BLaER1 treated with 17β-estradiol and CSF1 and Interleukin-3, amounts not matched to agents 10 nM and 100 nM (cell line): ENCODE results near the gene ARHGEF17.

ENCODE experiments used
- H3K27ac ChIP-seq, 11 experiments: shearing (Covaris generic); formaldehyde crosslinking; 2 replicates each; pipeline ENCODE4 v1.8.1; 2022
- H3K27me3 ChIP-seq, 11 experiments: shearing (Covaris generic); formaldehyde crosslinking; 2 replicates each; pipeline ENCODE4 v1.8.1; 2022
- H3K36me3 ChIP-seq, 11 experiments: shearing (Covaris generic); formaldehyde crosslinking; 2 replicates each; pipeline ENCODE4 v1.8.1; 2022
- H3K4me1 ChIP-seq, 10 experiments: shearing (Covaris generic); formaldehyde crosslinking; 2 replicates each; pipeline ENCODE4 v1.8.1; 2022
- H3K4me2 ChIP-seq, 11 experiments: shearing (Covaris generic); formaldehyde crosslinking; 2 replicates each; pipeline ENCODE4 v1.8.1; 2022
- H3K4me3 ChIP-seq, 10 experiments: shearing (Covaris generic); formaldehyde crosslinking; 2 replicates each; pipeline ENCODE4 v1.8.1; 2022
- H3K9ac ChIP-seq, 11 experiments: shearing (Covaris generic); formaldehyde crosslinking; 2 replicates each; pipeline ENCODE4 v1.8.1; 2022
- H3K9me3 ChIP-seq, 11 experiments: shearing (Covaris generic); formaldehyde crosslinking; replicated peaks in 1 of 11; 2 replicates each; pipeline ENCODE4 v1.8.1; 2022
- H4K20me1 ChIP-seq, 11 experiments: shearing (Covaris generic); formaldehyde crosslinking; 2 replicates each; pipeline ENCODE4 v1.8.1; 2022
- Cebpa-rat ChIP-seq, 11 experiments: shearing (Covaris generic); IDR thresholded peaks; 2 replicates each; pipeline ENCODE4 v1.8.1; 2022

ARHGEF17 gene

GRCh38 chr11:73394416-73395296 is 86.6 kb downstream of the ARHGEF17 start:
- no peak overlapping the region for H3K4me3 ChIP-seq
- peaks cover 73 to 100% (median 92%) of the 10 kb centered on the region in 11 experiments for H3K36me3 ChIP-seq
- H3K27me3 ChIP-seq = no peaks in the 10 kb centered on the region
- H3K4me1 ChIP-seq = peaks cover 51 to 68% (median 57%) of the 10 kb centered on the region in 10 experiments
- 0 out of 22 replicates have a peak overlapping the region, but pooled peaks of 1 of the 11 experiments have one; percentile 10 for H3K27ac ChIP-seq
- H3K9ac ChIP-seq = peak overlapping the region in 3 of 11 experiments; percentile 23 to 25 (median 24); a peak in 2 of 22 replicates
- H3K4me2 ChIP-seq = no peak overlapping the region
- H3K9me3 ChIP-seq = no peaks in the 10 kb centered on the region
- H4K20me1 ChIP-seq = peaks cover 46 to 100% (median 95%) of the 10 kb centered on the region in 11 experiments
- TF ChIP-seq Cebpa-rat (IDR thresholded peaks at IDR 0.05) = no peak

- Histone ChIP-seq H3K27ac (no peak overlapping the region), H3K36me3 (peaks cover 70 to 98% (median 87%) of the 10 kb centered on the region in 11 experiments), H3K27me3 (no peaks in the 10 kb centered on the region), H3K9ac (peak overlapping the region in 5 of 11 experiments; percentile 11 to 48 (median 24); a peak in 3 of 22 replicates), H3K4me3 (no peak overlapping the region), H4K20me1 (peaks cover 37 to 100% (median 93%) of the 10 kb centered on the region in 11 experiments), H3K4me2 (no peak overlapping the region), H3K4me1 (peaks cover 42 to 62% (median 56%) of the 10 kb centered on the region in 10 experiments), H3K9me3 (no peaks in the 10 kb centered on the region)
- no peak for TF ChIP-seq Cebpa-rat (IDR thresholded peaks at IDR 0.05)
These were observed 87.5 kb downstream of the ARHGEF17 start for GRCh38 chr11:73395297-73396208.

- H3K4me1 ChIP-seq = peaks cover 34 to 54% (median 48%) of the 10 kb centered on the region in 10 experiments
- no peak overlapping the region for H3K27ac ChIP-seq
- no peaks in the 10 kb centered on the region for H3K9me3 ChIP-seq
- peak overlapping the region in 3 of 11 experiments; percentile 11 to 48 (median 25); a peak in 2 of 22 replicates for H3K9ac ChIP-seq
- H3K36me3 ChIP-seq = peaks cover 62 to 94% (median 82%) of the 10 kb centered on the region in 11 experiments
- H3K27me3 ChIP-seq = no peaks in the 10 kb centered on the region
- no peak overlapping the region for H3K4me2 ChIP-seq
- H4K20me1 ChIP-seq = peaks cover 28 to 97% (median 85%) of the 10 kb centered on the region in 11 experiments
- no peak for TF ChIP-seq Cebpa-rat (IDR thresholded peaks at IDR 0.05)
- H3K4me3 ChIP-seq = no peak overlapping the region
These were observed 88.3 kb downstream of the ARHGEF17 start for GRCh38 chr11:73396251-73396930.

GRCh38 chr11:73396985-73397384 is 88.9 kb downstream of the ARHGEF17 start:
- no peak for TF ChIP-seq Cebpa-rat (IDR thresholded peaks at IDR 0.05)
- H3K4me2 ChIP-seq = no peak overlapping the region
- H3K9ac ChIP-seq = peak overlapping the region in 1 of 11 experiments; percentile 48; a peak in 1 of 22 replicates
- H3K27me3 ChIP-seq = no peaks in the 10 kb centered on the region
- H4K20me1 ChIP-seq = peaks cover 26 to 97% (median 80%) of the 10 kb centered on the region in 11 experiments
- no peak overlapping the region for H3K4me3 ChIP-seq
- H3K9me3 ChIP-seq = no peaks in the 10 kb centered on the region
- H3K4me1 ChIP-seq = peaks cover 28 to 48% (median 42%) of the 10 kb centered on the region in 10 experiments
- peaks cover 64 to 94% (median 82%) of the 10 kb centered on the region in 11 experiments for H3K36me3 ChIP-seq
- no peak overlapping the region for H3K27ac ChIP-seq

GRCh38 chr11:73397468-73398131 is 89.5 kb downstream of the ARHGEF17 start:
- peak overlapping the region in 4 of 11 experiments; percentile 23 to 54 (median 35); a peak in 3 of 22 replicates for H3K9ac ChIP-seq
- no peak for TF ChIP-seq Cebpa-rat (IDR thresholded peaks at IDR 0.05)
- H3K27me3 ChIP-seq = no peaks in the 10 kb centered on the region
- H4K20me1 ChIP-seq = peaks cover 20 to 97% (median 76%) of the 10 kb centered on the region in 11 experiments
- H3K36me3 ChIP-seq = peaks cover 59 to 94% (median 79%) of the 10 kb centered on the region in 11 experiments
- no peak overlapping the region for H3K4me3 ChIP-seq
- H3K4me2 ChIP-seq = peak overlapping the region in 4 of 11 experiments; percentile 61 to 66 (median 63); a peak in 4 of 22 replicates
- no peaks in the 10 kb centered on the region for H3K9me3 ChIP-seq
- H3K27ac ChIP-seq = no peak overlapping the region
- peaks cover 23 to 42% (median 36%) of the 10 kb centered on the region in 10 experiments for H3K4me1 ChIP-seq

- H3K27me3 ChIP-seq = no peaks in the 10 kb centered on the region
- no peak for TF ChIP-seq Cebpa-rat (IDR thresholded peaks at IDR 0.05)
- H3K27ac ChIP-seq = no peak overlapping the region
- H3K4me1 ChIP-seq = peaks cover 23 to 38% (median 30%) of the 10 kb centered on the region in 10 experiments
- H3K4me2 ChIP-seq = peak overlapping the region in 9 of 11 experiments; percentile 33 to 66 (median 61); a peak in 12 of 22 replicates
- H3K9ac ChIP-seq = peak overlapping the region in 5 of 11 experiments; percentile 16 to 54 (median 33); a peak in 4 of 22 replicates
- no peak overlapping the region for H3K4me3 ChIP-seq
- peaks cover 15 to 97% (median 70%) of the 10 kb centered on the region in 11 experiments for H4K20me1 ChIP-seq
- H3K9me3 ChIP-seq = no peaks in the 10 kb centered on the region
- H3K36me3 ChIP-seq = peaks cover 56 to 91% (median 74%) of the 10 kb centered on the region in 11 experiments
These were observed 90.1 kb downstream of the ARHGEF17 start for GRCh38 chr11:73398132-73398526.

- TF ChIP-seq Cebpa-rat (IDR thresholded peaks at IDR 0.05) = no peak
- Histone ChIP-seq H3K4me2 (peak overlapping the region in 9 of 11 experiments; percentile 33 to 66 (median 61); a peak in 18 of 22 replicates), H3K4me3 (no peak overlapping the region), H3K27me3 (no peaks in the 10 kb centered on the region), H3K9ac (peak overlapping the region in 6 of 11 experiments; percentile 9 to 43 (median 34); a peak in 6 of 22 replicates), H3K4me1 (peaks cover 21 to 39% (median 26%) of the 10 kb centered on the region in 10 experiments), H4K20me1 (peaks cover 12 to 97% (median 64%) of the 10 kb centered on the region in 11 experiments), H3K27ac (peak overlapping the region in 2 of 11 experiments; percentile 24 to 29; a peak in 2 of 22 replicates), H3K36me3 (peaks cover 51 to 88% (median 71%) of the 10 kb centered on the region in 11 experiments), H3K9me3 (no peaks in the 10 kb centered on the region)
These were observed 90.6 kb downstream of the ARHGEF17 start for GRCh38 chr11:73398721-73399120.
